GM10847 (cell line): ENCODE results near the gene GNG7.
A peak's percentile ranks its signal among the peaks of the same experiment; 100 is the strongest.

Experiments used
- POLR2A ChIP-seq: IDR thresholded peaks from 2 replicates; pipeline ENCODE4 v1.6.1; 2011; ENCODE audit not compliant: insufficient read length; ENCODE audit errors: extremely low read depth

Gene GNG7

GRCh38 chr19:2464389-2464788, 238.1 kb downstream of the GNG7 start:
- no peak for TF ChIP-seq POLR2A

- TF ChIP-seq POLR2A: no peak
These were observed 239.7 kb downstream of the GNG7 start for GRCh38 chr19:2462635-2463421.

- TF ChIP-seq POLR2A: peak; percentile 50
These were observed 240.5 kb downstream of the GNG7 start for GRCh38 chr19:2461751-2462634.
